Omental fat pad (tissue), 4 donors: ENCODE results near the gene LCE1E. TPM values are rescaled to one million over a fixed set of nuclear protein-coding genes. Genes with fewer than 3 reads are reported as not detected.

ENCODE experiments used
- ATAC-seq: fragments of 150-250 bp; one replicate; pipeline ENCODE4 v1.9.1; 2016; ENCODE audit warnings: mild to moderate bottlenecking, moderate library complexity; ENCODE audit not compliant: low FRiP score
- DNase-seq: peaks from one replicate; pipeline ENCODE4 v3.0.0-alpha.2; 2019; ENCODE audit warnings: low spot score
- CTCF ChIP-seq, 3 donors: fragments of 450-650 bp; IDR thresholded peaks; one replicate each; pipeline ENCODE4 v1.5.1; 2016 to 2017; ENCODE audit warnings: antibody characterized with exemption in 3 of 3, mild to moderate bottlenecking in 3 of 3, moderate library complexity in 2 of 3
- total RNA-seq, 4 donors: library from RNA; depleted of rRNA; stranded (reverse); fragments of >200 nt; gene quantifications; one replicate each; pipeline ENCODE4 v1.1.0, GENCODE V29; 2016

Gene LCE1E
- total RNA-seq, 4 donors from 2014 or later, result not detected

GRCh38 chr1:152759453-152760173 lies 26.4 kb upstream of the LCE1E start:
- no peak for TF ChIP-seq CTCF (IDR thresholded peaks at IDR 0.05)
- ATAC-seq, result no peak
- no peak for DNase-seq

GRCh38 chr1:152760551-152761190 lies 25.4 kb upstream of the LCE1E start:
- ATAC-seq, result no peak
- TF ChIP-seq CTCF (IDR thresholded peaks at IDR 0.05), result no peak
- no peak for DNase-seq

- TF ChIP-seq CTCF (IDR thresholded peaks at IDR 0.05), result no peak
- DNase-seq (no peak), ATAC-seq (no peak)
These were observed 24.3 kb upstream of the LCE1E start for GRCh38 chr1:152761609-152762213.

GRCh38 chr1:152768847-152769533 lies 17.1 kb upstream of the LCE1E start:
- ATAC-seq (no peak), DNase-seq (no peak)
- no peak for TF ChIP-seq CTCF (IDR thresholded peaks at IDR 0.05)

GRCh38 chr1:152770411-152770810 lies 15.6 kb upstream of the LCE1E start:
- ATAC-seq (no peak), DNase-seq (no peak)
- no peak for TF ChIP-seq CTCF (IDR thresholded peaks at IDR 0.05)

GRCh38 chr1:152774875-152775274 lies 11.2 kb upstream of the LCE1E start, which contains the start of gene LCE1F:
TSS of gene LCE1F (plus strand) at chr1:152775140. CDS start at chr1:152776372, 1,232 bp downstream.
- ATAC-seq (no peak), DNase-seq (no peak)
- TF ChIP-seq CTCF (IDR thresholded peaks at IDR 0.05), result no peak
